HG02973 (cell line): ENCODE data around the gene HTR5A.

Source experiments
- ATAC-seq: cut with Tn5 transposase; IDR thresholded peaks from one replicate; pipeline ENCODE4 v1.9.1; 2021; ENCODE audit warnings: moderate library complexity; ENCODE audit not compliant: unreplicated experiment

Gene HTR5A

GRCh38 chr7:155084969-155085368, 14.8 kb downstream of the HTR5A start:
- ATAC-seq = no peak

- no peak for ATAC-seq
These were observed 20.6 kb downstream of the HTR5A start for GRCh38 chr7:155090684-155091083.

GRCh38 chr7:155093596-155093995, 23.5 kb downstream of the HTR5A start:
- ATAC-seq = no peak

GRCh38 chr7:155094636-155095135, 24.6 kb downstream of the HTR5A start:
- no peak for ATAC-seq

- no peak for ATAC-seq
These were observed 27.2 kb downstream of the HTR5A start for GRCh38 chr7:155097338-155097737.

- ATAC-seq = no peak
These were observed 33.7 kb downstream of the HTR5A start for GRCh38 chr7:155103839-155104238.

GRCh38 chr7:155104913-155105312, 34.8 kb downstream of the HTR5A start:
- no peak for ATAC-seq

GRCh38 chr7:155106356-155106755, 36.2 kb downstream of the HTR5A start:
- no peak for ATAC-seq

GRCh38 chr7:155107126-155107525, 37.0 kb downstream of the HTR5A start:
- no peak for ATAC-seq

- ATAC-seq = no peak
These were observed 38.2 kb downstream of the HTR5A start for GRCh38 chr7:155108144-155108901.

GRCh38 chr7:155109121-155109520, 39.0 kb downstream of the HTR5A start:
- no peak for ATAC-seq

GRCh38 chr7:155115288-155115687, 45.2 kb downstream of the HTR5A start:
- no peak for ATAC-seq

- no peak for ATAC-seq
These were observed 49.8 kb downstream of the HTR5A start for GRCh38 chr7:155119801-155120382.

- ATAC-seq = no peak
These were observed 50.3 kb downstream of the HTR5A start for GRCh38 chr7:155120460-155120859.

- ATAC-seq = no peak
These were observed 52.7 kb downstream of the HTR5A start for GRCh38 chr7:155122831-155123230.

- ATAC-seq = no peak
These were observed 53.3 kb downstream of the HTR5A start for GRCh38 chr7:155123413-155123812.

GRCh38 chr7:155124706-155125105, 54.6 kb downstream of the HTR5A start:
- no peak for ATAC-seq

- ATAC-seq = no peak
These were observed 59.1 kb downstream of the HTR5A start for GRCh38 chr7:155129186-155129585.

GRCh38 chr7:155129789-155130188, 59.7 kb downstream of the HTR5A start:
- no peak for ATAC-seq

- ATAC-seq = no peak
These were observed 60.4 kb downstream of the HTR5A start for GRCh38 chr7:155130493-155130892.

GRCh38 chr7:155131090-155131489, 61.0 kb downstream of the HTR5A start:
- no peak for ATAC-seq

GRCh38 chr7:155132431-155132830, 62.3 kb downstream of the HTR5A start:
- no peak for ATAC-seq
